GM10847 (cell line): ENCODE measurements around the gene FCSK.

Experiments
- POLR2A ChIP-seq: IDR thresholded peaks from 2 replicates; pipeline ENCODE4 v1.6.1; 2011; ENCODE audit not compliant: insufficient read length; ENCODE audit errors: extremely low read depth

Gene FCSK

DNA sequence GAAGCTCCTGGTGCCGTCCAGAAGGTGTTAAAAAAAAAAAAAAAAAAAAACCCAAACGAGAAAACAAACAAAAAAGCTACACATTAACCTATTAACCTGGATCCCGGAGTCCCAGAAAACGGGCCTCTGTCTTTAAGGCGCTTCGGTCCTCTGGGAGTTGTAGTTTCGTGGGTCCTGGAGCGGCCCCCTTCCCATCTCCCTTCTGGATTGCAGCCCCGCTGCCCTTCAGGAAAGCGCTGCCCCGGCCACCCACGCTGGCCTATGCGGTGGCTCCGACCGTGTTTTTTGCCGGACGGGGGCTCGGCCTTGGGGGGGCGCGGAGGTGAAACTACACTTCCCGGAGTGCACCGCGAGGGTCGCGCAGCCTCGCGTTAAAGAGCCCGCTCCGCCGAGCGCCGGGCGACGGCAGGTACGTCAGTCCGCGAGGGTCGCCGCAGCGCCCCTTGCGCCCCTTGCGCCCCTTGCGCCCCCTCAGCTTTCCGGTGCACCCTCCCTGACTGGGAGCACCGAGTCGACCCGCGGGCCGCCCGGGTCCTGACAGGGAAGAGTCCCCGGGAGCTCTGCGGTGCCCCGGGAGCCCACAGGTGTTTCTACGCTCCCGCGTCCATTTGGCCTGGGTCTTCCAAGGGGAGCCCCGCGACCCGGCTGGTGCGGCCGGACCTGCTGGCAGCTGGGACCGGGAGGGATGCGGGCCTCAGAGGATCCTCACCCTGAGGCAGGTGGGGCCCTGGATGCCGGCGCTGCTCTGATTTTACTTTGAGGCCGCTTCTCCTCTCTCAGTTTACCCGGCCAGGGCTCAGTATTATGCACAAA is at the start of gene FCSK:
Gene FCSK (plus strand): TSS at position 374 of the 813 bp plus-strand sequence. CDS start 8,596 bp downstream, outside the sequence.
- TF ChIP-seq POLR2A = peak; percentile 60

DNA sequence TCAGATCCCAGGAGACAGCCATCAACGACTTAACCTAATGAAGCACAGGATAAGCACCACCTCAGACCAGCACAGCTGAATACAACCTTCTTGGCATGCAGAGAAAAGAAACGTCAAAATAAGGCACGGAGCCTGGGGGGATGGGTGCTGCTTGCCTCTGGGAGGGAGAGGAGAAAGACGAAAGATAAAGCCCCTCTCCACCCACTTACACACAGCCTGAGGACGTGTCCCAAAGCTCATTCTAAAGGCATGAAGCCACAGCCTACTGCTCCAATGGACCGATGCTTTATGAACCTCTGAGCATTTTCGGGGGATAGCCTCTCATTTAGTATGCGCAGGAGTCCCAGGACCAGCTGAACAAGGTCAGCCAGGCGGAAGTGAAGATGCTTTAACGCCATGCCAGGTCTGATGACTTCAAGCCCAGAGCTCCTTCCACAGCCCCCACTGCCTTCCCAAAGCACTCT is 46.6 kb upstream of the FCSK start:
- no peak for TF ChIP-seq POLR2A

DNA sequence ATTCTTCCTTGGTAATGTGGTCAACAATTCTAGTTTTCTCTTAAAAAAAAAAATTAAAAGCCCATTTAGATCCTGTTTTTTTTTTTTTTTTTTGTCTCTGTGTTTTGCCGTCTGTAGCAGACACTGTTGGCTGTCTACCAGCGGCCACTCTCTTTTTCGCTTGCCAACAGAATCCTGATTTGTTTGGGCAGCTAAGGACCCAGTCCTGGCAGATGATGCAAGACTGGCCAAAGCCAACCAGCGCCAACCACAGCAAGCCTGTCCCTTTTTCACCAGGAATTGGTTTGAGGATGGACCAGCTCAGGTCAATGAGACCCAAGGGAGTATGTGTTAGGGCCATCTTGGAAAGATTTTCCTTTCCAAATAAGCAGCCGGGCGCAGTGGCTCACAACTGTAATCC is 43.7 kb upstream of the FCSK start:
- TF ChIP-seq POLR2A = no peak

DNA sequence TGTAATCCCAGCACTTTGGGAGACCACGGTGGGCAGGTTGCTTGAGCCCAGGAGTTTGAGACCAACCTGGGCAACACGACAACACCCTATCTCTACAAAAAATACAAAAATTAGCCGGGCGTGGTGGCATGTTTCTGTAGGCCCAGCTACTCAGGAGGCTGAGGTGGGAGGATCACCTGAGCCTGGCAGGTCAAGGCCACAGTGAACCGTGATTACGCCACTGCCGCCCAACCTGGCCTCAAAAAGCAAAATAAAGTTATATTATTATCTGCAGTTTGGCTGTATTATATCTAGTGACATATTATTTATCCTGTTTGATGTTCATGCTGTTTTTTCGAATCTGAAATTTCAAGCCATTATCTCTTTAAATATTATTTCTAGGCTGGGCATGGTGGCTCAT is 42.0 kb upstream of the FCSK start:
- no peak for TF ChIP-seq POLR2A

DNA sequence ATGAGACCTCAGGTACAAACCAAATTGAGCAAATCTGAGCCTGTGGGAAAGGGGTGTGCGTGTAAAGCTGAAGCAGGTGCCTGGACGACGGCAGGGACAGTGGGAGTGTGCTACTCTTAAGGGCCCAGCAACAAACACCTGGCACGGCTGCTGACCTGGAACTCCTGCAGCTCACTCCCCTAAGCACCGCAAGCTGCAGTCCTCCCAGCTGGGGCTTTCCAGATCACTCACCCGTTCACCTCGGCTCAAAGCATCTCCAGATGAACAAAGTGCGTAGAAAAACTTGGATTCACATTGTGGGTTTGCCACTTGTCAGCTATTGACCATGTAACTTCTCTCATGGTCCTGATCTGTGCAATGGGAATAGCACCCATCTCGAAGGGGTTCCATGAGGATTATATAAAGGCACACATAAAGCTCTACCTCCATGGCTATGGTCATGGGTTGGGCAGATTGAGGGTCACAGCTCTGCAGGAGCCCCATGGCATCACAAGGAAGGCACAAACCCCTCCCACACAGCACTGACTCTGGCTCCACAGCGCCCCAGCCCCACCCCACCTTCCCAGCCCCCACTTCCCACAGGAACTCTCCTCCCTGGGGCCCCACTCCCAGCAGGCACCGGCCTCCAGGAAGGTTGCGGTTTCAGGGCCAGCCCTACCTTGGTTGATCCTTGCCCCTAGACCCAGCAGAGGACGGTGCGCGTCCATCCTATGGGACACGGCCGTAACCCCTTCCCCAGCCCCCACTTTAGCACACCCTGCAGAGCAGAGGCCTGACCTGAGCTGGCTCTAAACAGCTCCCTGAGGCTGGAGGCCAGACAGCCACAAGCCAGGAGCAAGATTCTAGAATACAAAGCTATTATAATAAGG is 37.4 kb upstream of the FCSK start:
- no peak for TF ChIP-seq POLR2A

DNA sequence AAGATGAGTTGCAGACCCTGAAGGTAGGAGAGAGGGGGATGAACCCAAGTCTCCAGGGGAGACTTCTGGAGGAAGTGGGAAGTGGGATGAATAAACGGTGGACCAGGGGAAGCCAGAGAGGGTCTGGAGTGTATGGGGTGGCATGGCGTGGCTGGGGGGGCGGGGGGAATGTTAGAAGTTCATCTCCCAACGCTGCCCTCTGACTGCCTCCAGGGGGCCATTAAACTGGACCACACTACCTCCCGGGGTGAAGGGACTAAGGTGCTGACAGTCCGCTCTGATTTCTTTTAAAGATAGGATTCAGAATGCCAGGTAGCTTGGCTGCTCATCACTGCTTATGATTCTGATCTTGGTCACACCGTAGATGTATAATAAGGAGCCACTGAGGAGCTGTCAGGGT is 36.7 kb upstream of the FCSK start:
- TF ChIP-seq POLR2A = no peak

DNA sequence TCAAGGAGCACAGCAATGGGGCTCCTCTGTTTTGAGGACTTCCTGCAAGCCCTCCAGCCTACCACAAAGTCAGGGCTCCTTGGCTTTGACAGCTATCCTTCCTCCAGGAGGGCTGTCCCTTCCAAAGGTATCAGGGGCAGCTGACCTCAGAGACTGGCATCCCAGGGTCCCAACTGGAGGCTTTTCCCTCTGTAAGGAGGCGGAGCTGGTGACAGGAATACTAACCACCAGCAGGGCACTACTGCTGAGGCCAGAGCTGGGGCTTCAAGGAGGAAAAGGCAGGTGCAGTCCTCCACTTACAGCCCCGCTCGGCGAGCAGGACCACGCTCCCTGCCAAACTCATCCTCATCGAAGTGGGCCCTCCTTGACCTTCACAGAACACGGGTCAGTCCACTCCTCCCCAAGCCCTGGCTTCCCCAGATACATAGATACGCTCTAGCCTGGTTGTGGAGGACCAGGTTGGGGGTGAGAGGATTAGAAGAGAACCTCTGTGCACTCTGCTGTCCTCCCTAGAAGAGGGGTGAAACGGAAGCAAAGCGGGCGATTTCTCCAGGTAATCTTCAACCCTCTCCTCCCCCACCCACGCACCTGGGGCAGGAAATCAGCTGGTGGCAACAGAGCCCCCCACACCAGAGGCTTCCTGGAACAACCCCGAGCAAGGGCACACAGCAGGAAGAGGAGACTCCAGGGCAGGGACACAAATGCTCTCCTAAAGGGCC is 36.0 kb upstream of the FCSK start:
- TF ChIP-seq POLR2A = no peak

DNA sequence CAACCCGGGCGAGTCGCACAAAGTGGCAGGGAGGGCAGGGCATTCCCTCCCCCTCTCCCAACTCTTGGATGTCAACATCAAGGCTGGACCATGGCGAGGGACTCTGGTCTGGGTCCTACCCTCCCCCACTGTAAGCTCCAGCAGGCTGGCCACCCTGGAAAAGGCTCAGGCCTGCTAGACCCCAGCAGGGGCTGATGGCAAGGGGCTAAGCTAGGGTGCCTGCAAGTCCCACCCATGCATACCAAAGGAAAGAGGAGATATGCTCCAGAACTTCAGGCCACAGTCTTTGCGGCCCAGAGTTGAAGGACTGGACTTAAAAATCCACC is 35.4 kb upstream of the FCSK start:
- no peak for TF ChIP-seq POLR2A

DNA sequence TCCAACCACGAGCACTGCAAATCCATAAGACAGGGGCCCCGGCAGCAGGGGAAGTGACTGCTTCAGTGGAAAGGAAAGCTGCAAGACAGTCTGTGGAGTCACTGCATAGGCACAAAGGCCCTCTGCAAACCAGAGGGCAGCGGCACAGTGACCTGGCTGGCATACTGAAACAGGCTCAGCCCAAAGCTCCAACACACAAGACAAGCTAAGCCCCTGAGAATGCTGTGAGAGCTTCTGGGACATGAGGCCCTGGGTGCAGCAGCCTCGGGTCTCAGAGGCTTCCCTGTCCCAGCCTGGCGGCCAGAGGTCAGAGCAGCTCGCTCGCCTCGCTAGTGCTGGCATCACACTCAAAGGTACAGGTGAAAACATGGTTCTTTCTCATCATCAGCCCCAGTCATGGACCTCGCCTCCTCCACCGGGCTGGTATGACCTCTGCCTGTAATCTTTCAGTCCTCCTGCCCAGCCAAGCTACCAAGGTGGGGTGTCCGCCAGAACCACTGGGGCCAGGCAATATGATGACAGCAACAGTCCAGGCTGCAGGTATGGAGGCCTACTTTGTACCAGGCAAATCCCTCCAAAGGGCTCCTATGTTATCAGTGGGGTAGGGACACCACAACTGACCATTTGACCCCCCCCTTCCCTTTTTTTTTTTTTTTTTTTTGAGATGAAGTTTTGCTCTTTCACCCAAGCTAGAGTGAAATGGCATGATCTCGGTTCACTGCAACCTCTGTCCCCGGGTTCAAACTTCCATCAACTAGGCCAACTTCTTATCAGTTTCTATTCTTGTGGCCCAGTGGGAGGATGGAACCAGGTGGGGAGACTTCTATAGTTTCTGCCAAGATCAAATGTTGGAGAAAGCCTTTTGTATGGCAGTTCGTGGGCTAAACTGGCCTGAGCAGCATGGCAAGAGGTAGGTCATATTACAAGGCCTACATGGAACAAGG is 34.7 kb upstream of the FCSK start:
- no peak for TF ChIP-seq POLR2A

DNA sequence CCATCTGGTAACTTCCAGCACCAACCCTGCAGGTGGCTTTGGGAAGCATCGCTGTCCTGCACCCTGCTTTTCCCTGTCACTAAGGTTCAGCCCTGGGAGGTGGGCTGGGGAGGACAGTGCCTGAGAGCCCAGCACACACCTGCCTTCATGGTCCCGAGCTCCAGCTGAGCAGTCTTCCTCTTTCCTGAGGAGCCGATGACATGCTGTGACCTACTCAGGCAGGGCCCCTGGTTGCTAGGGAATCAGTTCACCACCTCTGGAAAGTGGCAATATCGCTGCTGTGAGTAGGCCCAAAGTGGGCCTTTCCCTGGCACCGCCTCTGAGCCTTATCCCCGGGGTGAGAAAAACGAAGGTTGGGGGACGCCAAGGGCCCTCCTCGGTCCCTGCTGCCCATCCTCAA is 33.4 kb upstream of the FCSK start:
- no peak for TF ChIP-seq POLR2A

DNA sequence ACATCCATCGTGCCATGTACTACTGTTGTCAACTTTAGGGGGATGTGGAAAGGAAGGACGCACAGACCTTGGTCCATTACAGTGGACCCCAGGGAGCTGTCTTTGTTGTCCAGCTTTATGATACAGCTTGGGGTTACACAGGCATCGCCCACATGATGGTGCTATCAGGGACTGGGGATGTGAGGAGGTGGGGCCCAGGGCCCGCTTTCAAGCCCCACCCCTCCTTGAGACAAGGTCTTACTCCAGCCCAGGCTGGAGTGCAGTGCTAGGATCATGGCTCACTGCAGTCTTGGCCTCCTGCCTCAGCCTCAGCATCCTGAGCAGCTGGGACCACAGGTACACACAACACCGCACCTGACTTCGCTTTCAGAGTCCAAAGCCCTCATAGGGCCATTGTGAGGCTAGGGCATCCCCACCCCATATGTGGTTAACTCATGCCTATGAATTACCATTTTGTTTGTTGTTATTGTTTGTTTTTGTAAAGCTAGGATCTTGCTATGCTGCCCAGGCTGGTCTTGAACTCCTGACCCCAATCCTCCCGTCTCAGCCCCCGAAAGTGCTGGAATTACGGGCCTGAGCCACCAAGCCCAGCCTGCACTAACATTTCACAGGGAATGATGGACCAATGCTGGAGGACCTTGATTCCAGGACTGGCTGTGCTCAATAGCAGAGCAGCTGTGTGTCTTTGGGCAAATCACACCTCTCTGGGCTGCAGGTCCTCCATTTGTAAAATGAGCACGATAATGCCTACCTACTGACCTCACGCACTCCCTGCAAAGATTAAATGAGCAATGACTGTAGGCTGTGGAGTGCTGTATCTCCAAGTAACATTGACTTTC is 32.7 kb upstream of the FCSK start:
- no peak for TF ChIP-seq POLR2A

DNA sequence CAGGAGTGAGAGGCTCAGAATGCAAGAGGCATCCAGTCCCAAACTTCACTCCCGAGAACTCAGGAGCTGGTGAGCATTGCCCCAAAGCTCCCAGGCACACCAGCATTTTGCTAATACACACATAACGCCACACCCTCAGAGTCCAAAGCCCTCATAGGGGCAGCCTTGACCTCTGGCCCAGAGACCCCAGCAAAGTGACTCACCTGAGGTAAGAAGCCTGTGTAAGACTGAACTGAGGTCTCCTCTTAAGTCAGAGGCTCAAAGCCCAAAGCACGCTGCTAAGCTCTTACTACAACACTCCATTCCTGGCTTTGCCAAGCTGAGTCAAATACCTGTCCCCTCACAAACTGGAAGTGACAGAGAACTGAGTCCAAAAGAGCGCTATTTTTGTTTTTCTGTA is 31.9 kb upstream of the FCSK start:
- TF ChIP-seq POLR2A = no peak

DNA sequence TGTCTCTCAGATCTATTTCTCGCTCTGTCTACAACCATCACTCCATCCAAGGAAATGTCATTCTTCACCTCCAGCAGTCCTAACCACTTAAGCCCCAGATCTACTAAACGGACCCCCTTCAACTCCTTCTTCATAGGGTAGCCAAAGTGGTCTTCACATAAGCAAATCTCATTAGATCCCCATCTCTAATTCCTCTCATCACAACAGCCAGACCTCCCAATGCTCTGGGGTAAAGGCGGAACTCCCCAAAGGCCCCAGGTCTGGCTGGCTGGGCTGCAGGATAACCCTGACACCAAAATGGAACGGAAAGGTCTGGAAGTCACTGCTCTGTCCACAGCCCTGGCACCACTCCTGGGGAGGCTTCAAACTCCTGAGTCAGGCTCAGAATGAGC is 26.6 kb upstream of the FCSK start:
- no peak for TF ChIP-seq POLR2A

DNA sequence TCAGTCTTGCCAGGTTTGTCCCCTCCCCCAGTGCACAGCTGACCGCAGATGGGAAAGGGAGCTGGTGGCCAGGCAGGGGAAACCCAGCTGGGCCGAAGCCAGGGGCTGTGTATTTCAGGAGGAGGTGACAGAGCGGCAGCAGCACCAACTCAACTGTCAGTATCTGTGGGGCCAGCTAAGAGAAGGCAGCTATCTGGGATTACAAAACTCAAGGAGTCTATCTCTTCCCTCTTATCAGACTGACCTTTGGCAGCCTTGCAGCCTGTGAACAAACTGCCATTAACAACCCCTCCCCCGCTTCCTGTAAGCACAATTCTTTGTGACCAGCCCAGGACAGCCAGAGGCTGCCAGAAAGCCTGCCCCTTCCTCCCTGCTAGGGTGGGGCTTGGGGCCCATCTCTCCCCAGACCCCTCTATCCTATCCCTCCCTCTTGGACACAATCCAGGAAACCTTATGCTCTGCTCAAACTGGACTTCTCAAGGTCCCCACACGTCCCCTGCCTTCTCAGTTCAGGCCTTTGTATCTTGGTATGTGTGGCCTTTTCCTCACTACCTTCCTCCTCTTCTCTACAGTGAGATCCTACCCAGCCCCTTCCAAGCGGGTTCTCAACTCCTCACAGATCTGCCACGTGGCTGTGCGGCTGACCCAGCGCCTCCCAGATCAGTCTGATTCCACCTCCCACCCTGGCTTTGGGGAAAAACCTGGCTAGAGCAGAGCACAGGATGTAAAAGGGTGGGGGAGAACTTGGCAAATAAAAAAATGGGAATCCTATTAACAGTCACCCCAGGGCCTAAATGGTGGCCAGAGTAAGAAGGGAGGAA is 26.0 kb upstream of the FCSK start:
- peak; percentile 7 for TF ChIP-seq POLR2A
